Limb (tissue), 2 donors: ENCODE results near the gene PDC.
"Not testable (repeated sequence)": the region's sequence is repeated elsewhere in the genome, so short reads cannot be mapped to it uniquely, and the experiment has no call there.

Source experiments
- DNase-seq, 2 donors: peaks; one replicate each; pipeline ENCODE4 v3.0.0-alpha.2; 2016; ENCODE audit errors: extremely low spot score in 2 of 2

The PDC gene

DNA sequence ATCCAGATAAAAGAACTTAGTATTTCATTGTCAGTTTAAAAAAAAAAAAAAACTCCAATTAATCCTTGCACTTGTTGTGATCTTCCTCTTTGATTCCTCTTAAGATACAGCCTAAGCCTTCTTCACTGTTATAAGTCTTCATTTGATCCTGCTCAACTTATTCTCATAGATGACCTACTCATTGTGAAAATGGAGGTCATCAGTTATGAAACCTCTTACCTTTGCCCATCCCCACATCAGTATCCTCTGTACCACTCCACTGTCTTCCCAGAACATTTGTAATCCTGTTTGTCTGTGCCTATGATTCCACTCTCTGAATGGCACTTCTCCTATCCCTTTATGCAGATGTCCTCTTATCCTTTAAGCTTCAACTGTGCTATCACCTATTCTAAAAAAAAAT is 57.3 kb downstream of the PDC start:
- no peak for DNase-seq

DNA sequence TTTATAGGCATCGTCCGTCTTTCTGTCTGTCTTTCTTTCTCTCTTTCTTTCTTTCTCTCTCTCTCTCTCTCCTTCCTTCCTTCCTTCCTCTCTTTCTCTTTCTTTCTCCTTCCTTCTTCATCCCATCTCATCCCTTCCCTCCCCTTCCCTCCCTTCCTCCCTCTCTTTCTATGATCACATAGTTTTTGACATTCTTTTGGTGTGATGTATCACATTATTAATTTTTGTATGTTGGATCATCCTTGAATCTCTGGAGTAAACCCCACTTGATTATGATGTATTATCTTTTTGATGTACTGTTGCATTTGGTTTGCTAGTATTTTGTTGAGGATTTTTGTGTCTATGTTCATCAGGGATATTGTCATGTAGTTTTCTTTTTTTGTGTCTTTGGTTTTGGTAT is 59.5 kb downstream of the PDC start:
- DNase-seq, result not testable (repeated sequence)
